GM18499 (cell line): ENCODE results near the gene RALBP1.

Experiments
- ATAC-seq: cut with Tn5 transposase; IDR thresholded peaks from one replicate; pipeline ENCODE4 v1.9.1; 2021; ENCODE audit warnings: moderate number of reproducible peaks; ENCODE audit not compliant: insufficient read depth, unreplicated experiment

Gene RALBP1

GRCh38 chr18:9542924-9543323, 67.6 kb downstream of the RALBP1 start:
- no peak for ATAC-seq

DNA sequence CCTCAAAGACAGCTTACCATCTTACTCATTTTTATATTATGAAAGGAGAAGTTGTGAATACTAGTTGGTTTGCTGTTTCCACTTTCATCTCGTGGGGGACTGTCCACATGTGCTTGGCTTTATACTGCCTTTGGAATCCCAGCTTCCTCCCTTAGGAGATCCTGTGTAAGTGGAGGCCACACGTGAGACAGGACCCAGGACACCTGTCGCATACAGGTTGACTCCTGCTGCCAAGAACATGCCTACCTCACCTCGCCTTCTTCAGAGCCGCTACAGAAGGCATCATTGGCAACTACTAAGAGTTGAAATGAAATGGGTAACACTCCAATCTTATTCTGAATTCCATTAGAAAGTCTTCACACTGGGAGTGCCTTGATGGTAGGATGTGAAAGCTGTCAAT, 69.7 kb downstream of the RALBP1 start:
- ATAC-seq, result no peak

GRCh38 chr18:9546468-9546867, 71.2 kb downstream of the RALBP1 start:
- ATAC-seq, result no peak

DNA sequence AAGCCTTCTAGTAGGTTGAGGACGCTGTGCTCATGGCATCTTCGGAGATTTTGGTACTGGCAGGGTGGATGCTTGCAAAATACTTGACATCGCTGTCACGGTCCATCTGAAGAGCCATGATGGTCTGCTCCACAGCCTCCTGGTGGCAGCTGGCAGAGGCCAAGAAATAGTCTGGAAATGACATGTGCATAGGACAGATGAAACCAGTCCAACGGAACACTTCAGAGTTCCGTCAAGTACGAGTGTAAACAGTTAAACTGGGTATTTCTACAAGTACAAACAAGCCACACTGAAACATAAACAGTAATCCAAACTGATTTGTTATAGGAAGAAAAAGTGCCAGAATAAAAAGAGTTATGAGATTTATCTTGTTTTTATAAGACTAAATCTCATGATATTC, 72.5 kb downstream of the RALBP1 start:
- no peak for ATAC-seq

DNA sequence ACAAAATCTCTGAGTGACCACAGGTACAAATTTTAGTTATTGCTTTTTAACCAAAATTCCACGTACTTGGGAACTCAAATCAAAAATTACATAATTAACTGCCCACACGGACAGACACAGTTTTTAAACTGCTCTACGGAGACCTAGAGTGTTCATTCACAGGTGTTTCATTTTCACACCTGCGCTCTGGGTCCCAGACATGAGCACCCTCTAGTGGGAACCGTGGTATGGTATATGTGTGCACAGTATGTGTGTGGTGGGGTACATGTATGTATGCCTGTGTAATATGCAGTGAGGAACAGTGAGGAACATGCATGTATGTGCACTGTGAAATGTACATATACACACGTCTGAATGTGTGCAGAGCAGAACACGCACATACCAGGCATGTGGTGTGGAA, 74.1 kb downstream of the RALBP1 start:
- ATAC-seq, result no peak

GRCh38 chr18:9550429-9550828, 75.1 kb downstream of the RALBP1 start:
- no peak for ATAC-seq

DNA sequence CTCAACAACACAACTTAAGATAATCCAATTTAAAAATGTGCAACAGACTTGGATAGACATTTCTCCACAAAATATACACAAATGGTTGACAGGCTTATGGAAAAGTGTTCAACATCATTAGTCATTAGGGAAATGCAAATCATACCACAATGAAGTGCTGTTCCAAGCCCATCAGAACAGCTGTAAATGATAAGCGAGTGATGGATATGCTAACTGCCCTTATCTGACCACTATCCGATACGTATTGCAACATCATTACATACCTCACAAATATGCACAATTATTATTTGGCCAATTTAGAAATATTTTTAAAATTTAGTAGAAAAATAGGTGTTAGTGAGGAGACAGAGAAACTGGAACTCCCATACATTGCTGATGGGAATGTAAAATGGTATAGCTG, 76.9 kb downstream of the RALBP1 start:
- ATAC-seq, result no peak

GRCh38 chr18:9552616-9553015, 77.3 kb downstream of the RALBP1 start:
- ATAC-seq, result no peak

DNA sequence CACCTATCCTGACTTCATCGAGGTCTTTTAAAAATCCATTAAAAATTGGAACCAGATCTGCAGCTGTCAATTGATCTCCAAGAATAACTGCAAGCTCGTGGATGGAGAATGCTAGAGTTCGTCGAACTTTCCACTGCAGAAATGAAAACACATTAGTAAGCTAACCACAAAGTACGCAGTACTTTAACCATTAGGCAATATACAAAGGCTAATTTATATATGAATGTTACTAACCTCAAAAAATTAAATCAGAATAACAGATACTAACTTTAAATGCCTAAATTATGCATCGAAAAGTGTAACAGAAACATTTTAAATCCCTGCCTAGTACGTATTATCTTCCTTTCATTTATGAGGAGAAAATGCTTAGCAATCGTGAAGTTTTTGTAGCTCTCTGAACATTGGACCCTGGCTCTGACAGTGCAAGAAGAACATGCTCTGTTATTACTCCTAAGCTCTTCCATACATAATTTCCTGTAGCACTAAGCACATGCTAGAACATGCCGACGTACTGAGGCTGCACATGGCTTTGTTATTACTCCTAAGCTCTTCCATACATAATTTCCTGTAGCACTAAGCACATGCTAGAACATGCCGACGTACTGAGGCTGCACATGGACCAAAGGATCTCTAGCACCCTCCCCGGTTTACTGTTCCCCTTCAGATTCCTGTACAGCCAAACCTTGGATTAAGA, 82.1 kb downstream of the RALBP1 start:
- no peak for ATAC-seq

DNA sequence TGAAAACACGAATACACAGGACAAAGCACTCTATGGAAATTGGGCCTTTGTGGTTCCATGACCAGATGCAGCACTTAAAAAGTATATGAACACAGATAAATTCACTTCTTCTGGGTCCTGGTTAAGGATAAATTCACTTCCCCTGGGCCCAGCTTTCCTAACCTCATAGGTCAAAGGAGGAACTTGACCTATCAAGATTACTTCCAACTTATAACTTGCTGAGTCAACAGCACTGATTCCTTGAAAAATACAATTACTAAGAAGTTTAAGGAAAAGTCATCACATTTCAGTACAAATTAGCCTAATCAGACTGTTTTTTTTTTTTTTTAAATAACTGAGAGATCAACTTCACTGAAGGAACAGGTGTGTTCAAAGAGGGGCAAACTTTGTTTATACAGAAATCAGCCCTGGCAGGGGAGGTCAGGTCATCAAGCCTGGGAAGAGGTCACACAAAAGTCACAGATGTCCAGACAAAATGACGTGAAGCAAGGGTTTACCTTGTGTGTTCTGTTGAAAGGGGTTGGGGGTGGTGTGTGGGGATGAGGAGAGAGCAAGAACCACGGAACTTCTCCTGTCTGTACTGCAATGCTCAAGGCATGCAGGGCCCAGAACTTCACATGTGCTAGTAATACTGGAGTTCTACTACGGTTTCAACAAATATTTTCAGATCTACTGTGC, 83.2 kb downstream of the RALBP1 start:
- ATAC-seq, result no peak

DNA sequence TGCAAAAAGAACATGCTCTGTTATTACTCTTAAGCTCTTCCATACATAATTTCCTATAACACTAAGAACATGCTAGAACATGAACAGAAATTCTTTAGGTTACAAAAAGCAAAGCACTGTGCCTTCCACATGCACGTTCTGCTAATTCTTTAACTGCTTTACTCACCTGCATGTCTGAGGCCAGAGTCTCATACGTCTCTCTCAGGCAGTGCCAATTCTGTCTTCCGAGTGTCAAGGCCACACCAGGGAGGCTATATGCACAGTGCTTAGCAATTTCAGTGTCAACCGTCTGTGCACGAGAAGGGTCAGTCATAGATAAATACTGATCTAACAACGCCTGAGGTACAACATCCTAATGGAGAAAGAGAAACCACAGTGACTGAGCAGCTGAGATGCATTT, 83.9 kb downstream of the RALBP1 start:
- ATAC-seq, result no peak

- no peak for ATAC-seq
Observed at GRCh38 chr18:9561759-9562158, 86.4 kb downstream of the RALBP1 start.

DNA sequence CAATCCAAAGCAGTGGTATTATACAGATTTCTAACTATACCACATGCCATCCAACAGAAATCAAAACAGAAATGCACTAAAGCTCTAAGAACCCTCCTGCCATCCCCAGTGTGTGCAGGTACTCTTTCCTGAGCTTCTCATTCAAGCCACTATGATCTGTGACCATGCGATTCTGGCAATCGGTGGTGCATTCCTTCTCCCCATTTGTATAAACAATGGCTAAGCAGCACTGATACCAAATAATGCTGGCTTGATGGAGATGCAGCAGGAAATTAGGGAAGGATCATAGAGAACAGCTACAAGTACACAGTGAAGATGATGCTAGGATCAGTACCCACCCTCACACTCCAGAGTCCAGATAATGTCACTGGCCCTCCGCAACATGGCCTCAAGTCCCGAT, 87.3 kb downstream of the RALBP1 start:
- ATAC-seq, result no peak

DNA sequence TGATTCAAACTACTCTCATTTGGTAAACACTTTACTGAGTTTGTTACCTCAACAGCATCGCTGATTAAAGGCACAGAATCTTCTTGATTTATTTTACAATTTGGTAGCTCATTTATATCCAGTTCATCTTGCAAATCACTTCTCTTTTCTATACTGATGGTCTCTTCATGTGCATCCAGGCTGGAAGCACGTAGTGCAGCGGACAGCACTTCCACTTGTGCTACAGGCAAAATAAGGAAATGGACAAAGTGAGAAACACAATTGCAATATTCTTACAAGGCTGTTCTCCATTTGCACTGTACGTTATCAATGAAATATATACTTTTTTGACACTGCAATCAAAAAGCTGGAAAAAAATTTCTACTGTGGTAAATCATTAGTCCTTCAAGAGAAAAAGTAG, 88.0 kb downstream of the RALBP1 start:
- ATAC-seq, result no peak

DNA sequence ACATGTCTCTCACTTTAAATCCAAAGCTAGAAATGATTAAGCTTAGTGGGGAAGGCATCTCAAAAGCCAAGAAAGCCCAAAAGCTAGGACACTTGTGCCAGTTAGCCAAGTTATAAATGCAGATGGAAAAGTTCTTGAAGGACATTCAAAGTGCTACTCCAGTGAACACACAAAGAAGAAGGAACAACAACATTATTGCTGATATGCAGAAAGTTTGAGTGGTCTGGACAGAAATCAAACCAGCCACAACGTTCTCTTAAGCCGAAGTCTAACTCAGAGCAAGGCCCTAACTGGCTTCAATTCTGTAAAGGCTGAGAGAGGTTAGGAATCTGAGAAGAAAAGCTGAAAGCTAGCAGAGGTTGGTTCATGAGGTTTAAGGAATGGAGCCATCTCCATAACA, 90.1 kb downstream of the RALBP1 start:
- ATAC-seq, result no peak

- no peak for ATAC-seq
Observed at GRCh38 chr18:9568186-9568585, 92.9 kb downstream of the RALBP1 start.

GRCh38 chr18:9569178-9569577, 93.9 kb downstream of the RALBP1 start:
- no peak for ATAC-seq

DNA sequence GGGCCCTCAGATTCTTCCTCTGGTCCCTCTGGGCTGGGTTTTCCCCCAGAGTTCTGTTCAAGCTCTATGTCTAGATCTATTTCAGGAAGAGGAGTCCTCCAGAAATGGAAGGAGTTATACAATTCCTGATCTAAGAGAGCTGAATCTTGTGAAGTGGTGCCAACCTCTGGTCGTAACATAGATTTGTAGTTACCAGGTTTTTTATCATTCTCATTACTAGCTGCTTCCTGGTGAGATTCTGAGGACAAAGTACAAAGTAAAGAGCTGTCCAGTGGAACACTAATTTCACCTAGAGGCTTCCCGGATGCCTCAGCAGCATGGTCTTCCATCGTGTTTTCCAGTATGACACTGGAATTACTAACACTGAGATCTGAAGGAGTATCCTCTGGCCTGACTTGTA, 94.9 kb downstream of the RALBP1 start:
- no peak for ATAC-seq

- ATAC-seq, result no peak
Observed at GRCh38 chr18:9571546-9571945, 96.2 kb downstream of the RALBP1 start.

GRCh38 chr18:9574473-9575115, 99.3 kb downstream of the RALBP1 start:
- ATAC-seq, result no peak

DNA sequence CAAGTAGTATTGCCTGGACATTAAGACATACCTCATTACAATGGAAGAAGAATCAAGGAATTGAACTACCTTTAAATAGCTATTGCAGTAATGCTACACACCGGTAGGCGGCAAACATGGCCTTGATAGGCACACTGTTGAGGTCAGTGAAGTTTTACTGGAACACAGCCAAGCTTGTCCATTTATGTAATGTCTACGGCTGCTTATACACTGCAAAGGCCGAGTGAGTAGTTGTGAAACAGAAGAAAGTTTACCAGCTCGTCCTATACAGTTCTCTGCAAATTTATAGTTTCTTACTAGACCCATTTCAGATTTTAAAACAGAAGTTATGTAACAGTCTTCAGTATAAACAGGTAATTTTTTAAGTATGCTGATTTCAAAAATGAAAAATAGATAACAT, 100.2 kb downstream of the RALBP1 start:
- ATAC-seq, result no peak

- no peak for ATAC-seq
Observed at GRCh38 chr18:9577361-9577760, 102.0 kb downstream of the RALBP1 start.
